Measurements from ENCODE around the gene SLF1.

Gene SLF1

DNA sequence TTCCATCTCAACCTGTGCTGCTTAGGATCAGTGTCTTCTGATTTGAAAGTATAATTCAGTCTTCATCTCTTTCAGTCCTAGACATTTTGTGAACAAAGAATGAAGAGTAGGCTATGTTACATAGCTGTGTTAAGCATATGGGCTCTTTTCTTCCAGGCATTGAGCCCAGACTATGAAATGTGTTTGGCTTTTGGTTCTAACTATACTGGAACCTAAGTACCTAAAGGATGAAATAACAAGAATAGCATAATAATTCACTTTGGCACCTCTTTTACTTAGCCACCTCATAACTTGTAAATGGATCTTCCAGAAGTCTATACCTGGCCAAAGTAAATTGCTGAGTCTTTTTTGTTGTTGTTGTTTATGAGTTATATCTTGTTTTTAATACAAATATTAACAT, 71.4 kb downstream of the SLF1 start:
- no peak for TF ChIP-seq FOXP2 (optimal IDR thresholded peaks at IDR 0.05; ENCODE audit: borderline replicate concordance, extremely low read depth, extremely low read length, insufficient read depth)
- TF ChIP-seq, protein P1, sequence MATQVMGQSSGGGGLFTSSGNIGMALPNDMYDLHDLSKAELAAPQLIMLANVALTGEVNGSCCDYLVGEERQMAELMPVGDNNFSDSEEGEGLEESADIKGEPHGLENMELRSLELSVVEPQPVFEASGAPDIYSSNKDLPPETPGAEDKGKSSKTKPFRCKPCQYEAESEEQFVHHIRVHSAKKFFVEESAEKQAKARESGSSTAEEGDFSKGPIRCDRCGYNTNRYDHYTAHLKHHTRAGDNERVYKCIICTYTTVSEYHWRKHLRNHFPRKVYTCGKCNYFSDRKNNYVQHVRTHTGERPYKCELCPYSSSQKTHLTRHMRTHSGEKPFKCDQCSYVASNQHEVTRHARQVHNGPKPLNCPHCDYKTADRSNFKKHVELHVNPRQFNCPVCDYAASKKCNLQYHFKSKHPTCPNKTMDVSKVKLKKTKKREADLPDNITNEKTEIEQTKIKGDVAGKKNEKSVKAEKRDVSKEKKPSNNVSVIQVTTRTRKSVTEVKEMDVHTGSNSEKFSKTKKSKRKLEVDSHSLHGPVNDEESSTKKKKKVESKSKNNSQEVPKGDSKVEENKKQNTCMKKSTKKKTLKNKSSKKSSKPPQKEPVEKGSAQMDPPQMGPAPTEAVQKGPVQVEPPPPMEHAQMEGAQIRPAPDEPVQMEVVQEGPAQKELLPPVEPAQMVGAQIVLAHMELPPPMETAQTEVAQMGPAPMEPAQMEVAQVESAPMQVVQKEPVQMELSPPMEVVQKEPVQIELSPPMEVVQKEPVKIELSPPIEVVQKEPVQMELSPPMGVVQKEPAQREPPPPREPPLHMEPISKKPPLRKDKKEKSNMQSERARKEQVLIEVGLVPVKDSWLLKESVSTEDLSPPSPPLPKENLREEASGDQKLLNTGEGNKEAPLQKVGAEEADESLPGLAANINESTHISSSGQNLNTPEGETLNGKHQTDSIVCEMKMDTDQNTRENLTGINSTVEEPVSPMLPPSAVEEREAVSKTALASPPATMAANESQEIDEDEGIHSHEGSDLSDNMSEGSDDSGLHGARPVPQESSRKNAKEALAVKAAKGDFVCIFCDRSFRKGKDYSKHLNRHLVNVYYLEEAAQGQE (IDR thresholded peaks at IDR 0.05; ENCODE audit: insufficient read depth in 1 of 2, low read depth in 2 of 2, low read length in 2 of 2) = no peak
- TF ChIP-seq TAF1 (IDR thresholded peaks at IDR 0.05; ENCODE audit: borderline replicate concordance, insufficient read depth, low read length) = no peak

DNA sequence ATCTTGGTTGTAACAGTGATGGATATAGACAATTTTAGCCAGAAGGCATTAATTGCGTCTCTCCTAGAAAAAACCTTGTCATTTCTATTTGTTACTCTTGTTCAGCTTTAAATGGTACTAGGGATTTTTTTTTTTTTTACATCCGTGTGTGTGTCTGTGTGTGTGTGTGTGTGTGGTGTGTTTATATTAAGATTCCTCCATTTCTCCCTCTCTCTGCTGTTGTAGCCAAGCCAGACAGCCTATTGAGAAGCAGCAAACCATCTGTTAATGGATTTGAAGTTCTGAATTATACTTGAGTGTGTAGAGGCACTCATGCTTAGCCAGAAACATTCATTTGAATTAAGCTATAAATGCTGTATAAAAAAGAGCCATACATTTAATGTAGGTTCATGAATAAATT, 72.3 kb downstream of the SLF1 start:
- TF ChIP-seq, protein P1 (IDR thresholded peaks at IDR 0.05; ENCODE audit: insufficient read depth in 1 of 2, low read depth in 2 of 2, low read length in 2 of 2) = no peak
- TF ChIP-seq FOXP2 (optimal IDR thresholded peaks at IDR 0.05; ENCODE audit: borderline replicate concordance, extremely low read depth, extremely low read length, insufficient read depth) (no peak), SIN3A (IDR thresholded peaks at IDR 0.05; ENCODE audit: borderline replicate concordance, insufficient read depth, low read length) (no peak), POLR2AphosphoS5 (IDR thresholded peaks at IDR 0.05; ENCODE audit: low read depth, low read length) (no peak), TAF1 (IDR thresholded peaks at IDR 0.05; ENCODE audit: borderline replicate concordance, insufficient read depth, low read length) (no peak)

DNA sequence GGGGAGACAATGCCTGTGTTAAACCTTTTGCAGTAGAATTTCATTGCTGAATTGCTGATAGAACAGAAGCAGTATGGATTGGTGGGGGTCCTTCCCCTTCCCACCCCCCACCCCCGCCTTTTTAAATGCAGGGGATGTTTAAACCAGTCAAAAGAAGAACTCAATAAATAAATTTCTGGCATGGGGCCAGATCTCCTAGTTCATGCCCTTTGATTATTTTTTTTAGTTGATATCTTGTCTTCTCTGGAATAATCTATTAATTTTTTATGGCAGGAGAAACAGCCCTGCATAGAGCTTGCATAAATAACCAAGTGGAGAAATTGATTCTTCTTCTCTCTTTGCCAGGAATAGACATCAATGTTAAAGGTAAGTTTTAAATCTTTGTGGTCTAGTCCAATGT, 72.8 kb downstream of the SLF1 start:
- TF ChIP-seq FOXP2 (optimal IDR thresholded peaks at IDR 0.05; ENCODE audit: borderline replicate concordance, extremely low read depth, extremely low read length, insufficient read depth) = no peak
- no peak for TF ChIP-seq TAF1 (IDR thresholded peaks at IDR 0.05; ENCODE audit: borderline replicate concordance, insufficient read depth, low read length)
- no peak for TF ChIP-seq POLR2AphosphoS5 (IDR thresholded peaks at IDR 0.05; ENCODE audit: low read depth, low read length)
- TF ChIP-seq, protein P1 (IDR thresholded peaks at IDR 0.05; ENCODE audit: insufficient read depth in 1 of 2, low read depth in 2 of 2, low read length in 2 of 2) = no peak
- no peak for TF ChIP-seq SIN3A (IDR thresholded peaks at IDR 0.05; ENCODE audit: borderline replicate concordance, insufficient read depth, low read length)

DNA sequence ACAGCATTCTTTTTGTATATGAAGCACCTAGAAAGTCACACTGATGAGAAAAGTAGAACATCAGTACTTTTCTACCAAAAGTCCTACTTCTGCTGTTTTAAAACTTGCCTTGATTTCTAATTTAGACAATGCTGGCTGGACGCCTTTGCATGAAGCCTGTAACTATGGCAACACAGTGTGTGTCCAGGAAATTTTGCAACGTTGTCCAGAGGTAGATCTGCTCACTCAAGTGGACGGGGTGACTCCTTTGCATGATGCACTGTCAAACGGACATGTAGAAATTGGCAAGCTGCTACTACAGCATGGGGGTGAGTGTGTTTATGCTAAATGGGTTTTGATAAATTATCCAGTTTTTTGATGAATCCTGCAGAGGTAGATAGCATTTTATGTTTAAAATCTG, 73.5 kb downstream of the SLF1 start:
- no peak for TF ChIP-seq POLR2AphosphoS5 (IDR thresholded peaks at IDR 0.05; ENCODE audit: low read depth, low read length)
- TF ChIP-seq FOXP2 (optimal IDR thresholded peaks at IDR 0.05; ENCODE audit: borderline replicate concordance, extremely low read depth, extremely low read length, insufficient read depth) = peak; percentile 59
- TF ChIP-seq SIN3A (IDR thresholded peaks at IDR 0.05; ENCODE audit: borderline replicate concordance, insufficient read depth, low read length) = peak; percentile 75; the same call in 1 of the 2 replicates

DNA sequence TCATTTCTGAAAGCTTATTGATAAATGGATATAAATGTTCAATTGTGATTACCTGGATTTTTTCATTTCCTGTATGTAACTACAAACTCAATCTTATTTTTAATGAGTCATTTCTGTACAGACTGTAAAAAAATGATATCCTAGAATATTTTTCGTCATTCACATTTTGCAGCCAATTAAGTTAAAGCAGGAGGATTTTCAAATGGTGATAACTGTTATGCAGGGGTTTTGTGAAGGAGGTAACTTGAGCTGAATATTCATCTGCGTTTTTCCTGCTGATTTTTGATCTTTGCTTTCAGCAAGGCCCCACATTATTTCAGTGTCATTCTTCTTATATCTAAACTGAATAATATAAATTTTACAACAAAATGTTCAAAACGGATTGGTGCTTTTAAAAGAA, 74.1 kb downstream of the SLF1 start:
- TF ChIP-seq TAF1 (IDR thresholded peaks at IDR 0.05; ENCODE audit: borderline replicate concordance, insufficient read depth, low read length) = no peak
- no peak for TF ChIP-seq FOXP2 (optimal IDR thresholded peaks at IDR 0.05; ENCODE audit: borderline replicate concordance, extremely low read depth, extremely low read length, insufficient read depth)
- no peak for TF ChIP-seq SIN3A (IDR thresholded peaks at IDR 0.05; ENCODE audit: borderline replicate concordance, insufficient read depth, low read length)
- no peak for TF ChIP-seq POLR2AphosphoS5 (IDR thresholded peaks at IDR 0.05; ENCODE audit: low read depth, low read length)
- TF ChIP-seq, protein P1 (IDR thresholded peaks at IDR 0.05; ENCODE audit: insufficient read depth in 1 of 2, low read depth in 2 of 2, low read length in 2 of 2) = no peak

All from PFSK-1 (cell line).